Activated naive CD4-positive, alpha-beta T cell treated with Interleukin-2 at 50 U/mL for 16 hours (primary cell): ENCODE data around the gene MRPS5.

Experiments used
- DNase-seq: peaks from one replicate; pipeline ENCODE4 v3.0.0-alpha.2; 2020

MRPS5 gene

GRCh38 chr2:95059656-95060370 is 61.8 kb downstream of the MRPS5 start:
- DNase-seq = no peak

DNA sequence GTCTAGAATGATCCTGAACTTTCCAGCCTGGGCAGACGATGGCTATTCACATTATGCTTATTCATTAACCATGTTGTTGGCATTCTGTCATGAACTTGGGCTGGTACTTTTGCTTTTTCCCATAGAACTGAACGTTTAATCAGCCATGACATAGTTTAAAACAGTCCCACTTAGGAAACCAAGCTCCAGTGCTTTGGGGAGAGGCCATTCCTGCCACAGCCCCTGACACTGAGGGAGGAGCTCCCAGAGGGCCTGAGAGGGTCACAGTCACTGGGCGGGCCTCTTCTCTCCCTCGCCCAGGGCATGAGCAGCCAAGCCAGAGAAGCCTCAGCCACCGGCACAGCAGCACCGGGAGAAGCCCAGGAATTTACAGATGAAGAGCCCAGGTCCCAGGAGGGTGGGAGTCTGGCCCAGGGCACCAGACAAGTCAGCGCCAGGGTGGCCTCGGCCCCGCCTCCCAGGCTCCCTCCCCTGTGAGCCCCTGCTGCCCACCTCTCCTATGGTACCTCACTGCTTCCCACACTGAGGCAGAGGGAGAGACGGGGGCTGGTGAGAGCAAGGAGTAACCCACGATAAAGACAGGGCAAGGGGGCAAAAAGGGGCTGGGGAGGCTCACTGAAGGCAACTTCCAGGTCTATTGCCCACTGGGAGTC is 62.5 kb downstream of the MRPS5 start:
- no peak for DNase-seq

- no peak for DNase-seq
Observed at GRCh38 chr2:95058466-95058988, 63.1 kb downstream of the MRPS5 start.

DNA sequence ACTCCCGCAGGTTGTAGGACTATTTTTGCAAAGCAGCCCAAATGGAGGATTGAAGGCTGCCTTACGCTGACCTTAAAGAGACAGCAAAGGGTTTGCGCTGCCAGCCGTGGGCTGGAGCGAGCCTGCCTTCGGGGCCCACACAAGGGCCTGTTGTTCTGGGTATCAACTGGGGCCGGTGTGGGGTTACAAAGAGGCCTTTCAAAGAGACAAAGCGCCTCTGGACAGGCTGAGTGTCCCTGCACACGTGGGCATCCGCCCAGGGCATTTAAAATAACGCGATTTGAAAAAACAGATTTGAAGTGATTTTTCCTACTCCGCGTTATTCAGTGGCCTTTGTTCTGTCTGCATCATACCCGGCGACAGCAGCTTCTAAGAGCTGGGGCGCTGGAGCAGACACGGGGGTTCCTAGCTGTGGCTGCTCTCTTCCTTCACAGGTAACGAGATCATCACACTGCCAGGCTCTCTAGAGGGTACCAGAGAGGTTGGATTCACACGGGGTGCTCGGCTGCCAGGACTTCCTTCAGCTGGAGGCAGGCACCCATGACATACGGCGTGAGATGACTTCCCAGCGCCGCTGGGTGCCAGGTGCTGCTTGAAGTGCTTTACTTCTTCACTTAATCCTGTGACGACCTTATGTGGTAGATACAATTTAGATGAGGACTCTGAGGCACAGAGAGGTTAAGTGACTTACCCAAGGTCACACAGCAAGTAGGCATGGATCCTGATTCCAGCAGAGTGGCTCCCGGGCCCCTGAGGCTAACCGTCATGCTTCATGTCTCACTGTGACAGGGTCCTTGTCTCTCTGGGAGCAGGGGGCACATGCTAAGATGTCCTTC is 63.9 kb downstream of the MRPS5 start:
- no peak for DNase-seq

DNA sequence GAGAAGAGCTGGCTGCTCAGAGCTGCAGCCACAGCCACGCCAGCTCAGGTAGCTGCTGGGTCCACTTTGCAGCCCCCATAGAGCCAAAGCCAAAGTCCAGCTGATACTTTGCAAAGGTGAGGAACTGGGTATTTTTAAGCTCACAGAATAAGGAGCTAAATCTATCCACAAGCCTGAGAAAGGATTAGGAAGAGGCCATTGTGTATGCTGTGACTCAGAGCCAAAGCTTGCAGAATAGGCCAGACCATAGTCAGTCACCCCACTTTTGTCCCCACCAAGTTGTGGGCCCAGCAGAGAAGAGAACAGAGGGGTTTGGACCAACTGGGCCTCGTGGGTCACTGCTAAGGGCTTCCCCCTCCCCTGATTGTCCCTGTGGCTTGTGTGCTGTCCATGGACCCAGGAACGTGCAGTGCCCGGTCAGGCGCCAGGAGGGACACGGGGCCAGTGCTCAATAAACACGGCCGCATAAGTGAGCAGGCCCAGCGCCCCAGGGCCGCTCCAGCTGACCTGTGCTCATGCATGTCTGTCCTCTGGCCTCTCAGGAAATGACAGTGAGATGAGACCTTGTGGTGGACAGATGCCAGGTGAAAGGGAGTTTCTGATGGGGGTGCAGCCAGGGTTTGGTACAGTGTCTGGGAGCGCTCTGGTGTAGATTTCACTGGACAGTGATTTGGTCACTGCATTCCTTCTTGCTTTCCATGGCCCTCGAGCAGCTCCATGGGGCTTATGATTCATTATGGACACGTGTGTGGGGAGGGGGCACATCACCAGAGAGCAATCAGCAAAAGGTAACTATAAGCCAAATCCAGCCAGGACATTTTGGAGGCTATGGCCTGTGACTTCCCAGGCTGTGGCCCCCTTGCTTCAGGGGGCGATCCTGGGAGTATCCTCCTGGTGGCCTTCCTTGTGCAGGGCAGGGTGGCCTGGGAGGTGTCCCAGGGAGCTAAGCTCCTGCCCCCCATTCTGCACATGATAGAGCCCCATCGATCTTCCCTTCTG is 64.8 kb downstream of the MRPS5 start:
- no peak for DNase-seq

DNA sequence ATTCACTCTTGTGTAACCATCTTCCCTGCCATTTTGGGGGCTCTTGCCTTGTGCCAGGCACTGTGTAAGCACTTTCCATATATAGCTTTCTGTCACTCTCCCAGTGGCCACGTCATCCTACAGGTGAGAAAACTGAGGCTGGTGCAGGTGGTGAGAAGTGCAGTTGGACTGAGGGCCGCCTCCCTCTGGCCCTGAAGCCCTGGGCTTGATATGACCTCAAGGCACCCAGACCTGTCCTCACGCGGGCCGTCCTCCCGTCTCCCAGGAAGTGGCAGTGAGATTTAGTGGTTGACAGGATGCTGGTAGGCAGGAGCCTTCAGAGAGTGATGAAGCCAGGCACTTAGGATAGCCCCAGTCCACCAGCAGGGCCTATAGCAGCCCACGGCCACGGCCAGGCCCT is 65.6 kb downstream of the MRPS5 start:
- no peak for DNase-seq

GRCh38 chr2:95055262-95055661 is 66.3 kb downstream of the MRPS5 start:
- DNase-seq = no peak

GRCh38 chr2:95054016-95054415 is 67.6 kb downstream of the MRPS5 start:
- DNase-seq = no peak

DNA sequence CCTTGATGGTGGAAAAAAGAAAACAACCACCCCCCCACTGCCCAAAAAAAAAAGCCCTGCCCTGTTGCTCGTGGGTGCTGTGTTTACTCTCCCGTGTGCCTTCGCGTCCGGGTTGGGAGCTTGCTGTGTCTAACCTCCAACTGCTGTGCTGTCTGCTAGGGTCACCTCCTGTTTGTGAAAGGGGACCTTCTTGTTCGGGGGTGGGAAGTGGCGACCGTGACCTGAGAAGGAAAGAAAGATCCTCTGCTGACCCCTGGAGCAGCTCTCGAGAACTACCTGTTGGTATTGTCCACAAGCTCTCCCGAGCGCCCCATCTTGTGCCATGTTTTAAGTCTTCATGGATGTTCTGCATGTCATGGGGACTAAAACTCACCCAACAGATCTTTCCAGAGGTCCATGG is 68.1 kb downstream of the MRPS5 start:
- DNase-seq = no peak

GRCh38 chr2:95052804-95053479 is 68.7 kb downstream of the MRPS5 start:
- DNase-seq = no peak

GRCh38 chr2:95052307-95052706 is 69.3 kb downstream of the MRPS5 start:
- DNase-seq = no peak

DNA sequence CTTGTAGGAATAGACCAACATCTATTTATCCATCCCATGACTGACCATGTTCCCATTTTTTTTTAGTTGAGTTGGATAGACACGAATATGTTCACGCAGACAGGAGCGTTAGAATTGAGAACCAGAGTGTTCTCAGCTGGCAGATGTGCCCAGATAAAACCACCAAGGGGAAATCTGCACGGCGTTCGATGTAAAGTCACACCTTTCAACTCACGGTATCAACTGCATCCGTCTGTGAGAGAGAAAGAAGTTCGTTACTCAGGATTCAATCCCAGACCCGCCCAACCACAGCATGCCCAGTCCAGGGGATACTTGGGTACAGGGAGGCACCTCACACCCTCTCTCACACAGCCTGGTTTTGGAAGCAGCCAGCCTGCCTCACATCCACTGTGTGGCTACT is 70.0 kb downstream of the MRPS5 start:
- DNase-seq = no peak

- no peak for DNase-seq
Observed at GRCh38 chr2:95050385-95051300, 71.0 kb downstream of the MRPS5 start.

GRCh38 chr2:95049961-95050360 is 71.6 kb downstream of the MRPS5 start:
- no peak for DNase-seq

DNA sequence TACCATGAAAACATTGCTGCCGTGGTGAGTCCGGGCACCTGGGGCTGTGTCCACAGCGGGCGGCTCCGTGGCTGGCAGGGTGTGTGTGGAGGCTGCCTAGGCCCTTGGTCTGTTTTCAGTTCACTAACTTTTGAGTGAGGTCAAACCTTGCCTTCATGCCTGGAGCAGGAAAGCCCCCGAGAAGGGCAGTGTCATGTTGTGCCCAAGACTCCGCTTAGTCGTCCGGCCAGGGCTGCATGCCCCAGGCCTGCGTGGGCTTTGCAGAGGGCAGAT is 72.0 kb downstream of the MRPS5 start:
- DNase-seq = no peak

DNA sequence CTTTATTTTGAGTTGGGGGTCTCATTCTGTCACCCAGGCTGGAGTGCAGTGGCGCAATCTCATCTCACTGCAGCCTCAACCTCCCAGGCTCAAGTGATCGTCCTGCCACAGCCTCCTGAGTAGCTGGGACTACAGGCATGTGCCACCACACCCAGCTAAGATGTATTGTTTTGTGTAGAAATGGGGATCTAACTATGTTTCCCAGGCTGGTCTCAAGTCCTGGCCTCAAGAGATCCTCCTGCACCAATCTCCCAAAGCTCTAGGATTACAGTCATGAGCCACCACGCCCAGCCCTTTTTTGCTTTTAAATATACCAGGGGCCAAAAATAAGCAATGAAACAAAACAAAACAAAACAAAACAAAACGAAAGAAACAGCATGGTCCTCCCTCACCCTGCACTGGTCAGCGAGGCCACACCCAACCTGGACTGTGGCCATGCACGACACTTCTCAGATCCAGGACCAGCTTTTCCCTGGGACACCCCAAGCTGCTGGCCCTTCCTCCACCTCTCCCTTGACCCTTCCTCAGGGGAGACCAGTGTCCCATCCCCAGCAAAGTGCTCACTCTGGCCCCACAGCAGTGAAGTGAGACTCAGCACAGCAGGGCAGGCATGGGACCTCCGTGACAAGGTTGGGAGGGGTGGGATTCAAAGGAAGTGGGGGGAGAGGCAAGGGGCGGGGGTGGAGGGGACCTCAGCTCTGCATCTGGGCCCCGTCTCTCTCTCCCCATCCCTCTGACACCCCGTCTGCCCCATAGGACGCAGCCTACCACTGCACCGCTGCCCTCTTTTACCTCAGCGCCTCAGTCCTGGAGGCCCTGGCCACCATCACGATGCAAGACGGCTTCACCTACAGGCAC is 72.6 kb downstream of the MRPS5 start:
- DNase-seq = no peak

DNA sequence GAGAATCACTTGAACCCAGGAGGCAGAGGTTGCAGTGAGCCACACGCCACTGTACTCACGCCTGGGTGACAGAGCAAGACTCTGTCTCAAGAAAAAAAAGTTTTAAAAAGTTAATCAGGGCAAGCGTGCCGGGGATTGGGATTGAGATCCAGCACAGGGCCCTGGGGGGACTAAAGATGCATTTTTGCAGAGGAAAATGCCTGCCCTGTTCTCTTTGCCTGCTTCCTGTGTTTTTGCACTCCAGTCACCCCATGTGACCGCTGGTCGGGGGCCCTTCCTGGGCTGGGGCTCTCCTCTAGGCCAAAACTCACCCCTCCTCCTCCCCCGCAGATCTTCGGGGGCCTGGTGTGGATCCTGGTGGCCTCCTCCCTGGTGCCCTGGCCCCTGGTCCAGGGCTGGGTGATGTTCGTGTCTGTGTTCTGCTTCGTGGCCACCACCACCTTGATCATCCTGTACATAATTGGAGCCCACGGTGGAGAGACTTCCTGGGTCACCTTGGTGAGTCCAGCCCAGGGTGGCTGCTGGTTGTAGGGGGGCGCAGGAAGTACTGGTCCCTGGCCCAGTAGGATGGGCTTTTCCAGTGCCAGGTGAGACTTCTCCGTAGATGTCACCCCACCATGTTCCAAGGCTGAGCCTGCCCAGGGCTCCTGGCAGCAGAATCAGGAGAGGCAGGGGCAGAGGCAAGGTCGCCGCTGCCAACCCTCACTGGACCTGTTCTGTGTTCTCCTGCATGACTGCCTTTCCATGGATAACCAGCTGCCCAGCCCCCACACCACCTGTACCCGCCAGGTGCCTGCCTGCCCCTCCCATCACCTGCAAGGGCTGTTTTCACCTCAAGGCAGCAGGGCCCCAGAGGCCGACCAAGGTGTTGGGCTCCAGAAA is 73.7 kb downstream of the MRPS5 start:
- no peak for DNase-seq

DNA sequence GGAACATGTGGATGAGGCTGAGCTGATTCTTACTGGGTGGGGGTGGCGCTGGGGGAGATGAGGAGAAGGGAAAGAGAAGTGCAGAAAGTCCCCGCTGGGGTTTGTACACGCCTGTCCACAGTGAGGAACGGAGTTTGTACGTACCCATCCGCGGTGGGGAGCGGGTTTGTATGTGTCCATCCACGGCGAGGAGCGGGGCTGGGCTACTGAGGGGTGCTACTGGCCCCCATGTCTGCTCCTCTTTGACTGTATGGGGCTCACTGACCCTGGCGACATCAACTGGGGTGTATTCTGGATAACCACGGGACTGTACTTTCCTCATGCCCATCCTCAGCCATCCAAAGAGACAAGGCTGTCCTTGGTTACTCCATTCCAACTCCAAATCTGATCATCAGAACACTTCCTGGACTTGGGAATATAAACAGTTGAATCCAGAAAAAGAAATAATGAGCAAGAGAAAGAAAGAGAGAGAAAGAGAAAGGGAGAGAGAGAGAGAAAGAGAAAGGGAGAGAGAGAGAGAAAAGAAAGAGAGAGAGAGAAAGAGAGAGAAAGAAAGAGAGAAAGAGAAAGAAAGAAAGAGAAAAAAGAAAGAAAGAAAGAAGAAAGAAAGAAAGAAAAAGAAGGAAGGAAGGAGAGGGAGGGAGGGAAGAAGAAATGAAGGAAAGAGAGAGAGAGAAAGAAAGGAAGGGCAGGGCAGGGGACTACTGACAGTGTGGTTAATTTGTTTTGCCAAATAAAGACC is 75.1 kb downstream of the MRPS5 start:
- no peak for DNase-seq
